ENCODE data around the gene MYO10.

DNA sequence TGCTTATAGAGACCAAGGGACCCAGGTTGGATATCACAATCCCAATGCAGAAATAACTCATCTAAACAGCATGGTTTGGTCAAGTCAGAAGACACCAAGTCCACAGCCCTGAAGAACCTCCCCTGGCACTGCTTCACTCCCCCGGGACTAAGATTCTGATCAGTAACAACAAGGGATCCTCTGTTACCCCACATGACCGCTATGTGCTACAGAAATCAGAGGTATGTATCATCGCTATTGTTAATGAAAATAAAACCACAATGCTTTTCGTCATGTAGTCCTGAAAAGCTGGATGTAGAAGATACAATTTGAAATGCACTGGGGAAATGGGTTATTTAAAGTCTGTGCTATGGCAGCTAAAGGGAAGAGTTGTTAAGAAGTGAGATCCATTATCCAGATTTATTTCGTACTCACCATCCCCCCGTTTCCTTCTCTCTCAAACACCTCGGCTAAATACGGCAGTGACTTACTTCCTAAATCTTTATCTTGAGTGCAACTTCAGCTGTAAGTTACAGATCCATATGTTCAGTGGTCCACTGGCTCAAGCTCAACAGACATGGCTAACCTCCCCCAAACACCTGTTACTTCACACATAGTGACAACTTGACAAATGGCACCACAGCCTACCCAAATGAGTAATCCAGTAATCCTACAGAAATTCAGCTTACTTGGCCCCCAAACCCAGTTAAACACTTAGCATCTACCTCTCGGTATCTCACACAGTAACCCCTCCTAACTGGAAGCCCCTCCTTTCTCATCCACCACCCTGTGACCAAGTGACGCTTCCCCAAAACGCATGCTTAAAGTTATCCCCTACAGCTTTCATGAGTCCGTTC is 129.2 kb downstream of the MYO10 start:
- TF ChIP-seq, protein P1, sequence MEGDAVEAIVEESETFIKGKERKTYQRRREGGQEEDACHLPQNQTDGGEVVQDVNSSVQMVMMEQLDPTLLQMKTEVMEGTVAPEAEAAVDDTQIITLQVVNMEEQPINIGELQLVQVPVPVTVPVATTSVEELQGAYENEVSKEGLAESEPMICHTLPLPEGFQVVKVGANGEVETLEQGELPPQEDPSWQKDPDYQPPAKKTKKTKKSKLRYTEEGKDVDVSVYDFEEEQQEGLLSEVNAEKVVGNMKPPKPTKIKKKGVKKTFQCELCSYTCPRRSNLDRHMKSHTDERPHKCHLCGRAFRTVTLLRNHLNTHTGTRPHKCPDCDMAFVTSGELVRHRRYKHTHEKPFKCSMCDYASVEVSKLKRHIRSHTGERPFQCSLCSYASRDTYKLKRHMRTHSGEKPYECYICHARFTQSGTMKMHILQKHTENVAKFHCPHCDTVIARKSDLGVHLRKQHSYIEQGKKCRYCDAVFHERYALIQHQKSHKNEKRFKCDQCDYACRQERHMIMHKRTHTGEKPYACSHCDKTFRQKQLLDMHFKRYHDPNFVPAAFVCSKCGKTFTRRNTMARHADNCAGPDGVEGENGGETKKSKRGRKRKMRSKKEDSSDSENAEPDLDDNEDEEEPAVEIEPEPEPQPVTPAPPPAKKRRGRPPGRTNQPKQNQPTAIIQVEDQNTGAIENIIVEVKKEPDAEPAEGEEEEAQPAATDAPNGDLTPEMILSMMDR (IDR thresholded peaks at IDR 0.05; ENCODE audit: extremely low read depth in 1 of 2, insufficient read depth in 1 of 2, low read depth in 1 of 2, low read length in 2 of 2), result no peak
- no peak for TF ChIP-seq POLR2AphosphoS5 (IDR thresholded peaks at IDR 0.05; ENCODE audit: insufficient read depth, low read depth, low read length)
- TF ChIP-seq, protein P2, sequence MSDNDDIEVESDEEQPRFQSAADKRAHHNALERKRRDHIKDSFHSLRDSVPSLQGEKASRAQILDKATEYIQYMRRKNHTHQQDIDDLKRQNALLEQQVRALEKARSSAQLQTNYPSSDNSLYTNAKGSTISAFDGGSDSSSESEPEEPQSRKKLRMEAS (IDR thresholded peaks at IDR 0.05; ENCODE audit: insufficient read depth, insufficient read length), result no peak
- TF ChIP-seq POLR2A (IDR thresholded peaks at IDR 0.05; ENCODE audit: low read depth, low read length), result no peak
- no peak for TF ChIP-seq EZH2 (IDR thresholded peaks at IDR 0.05; ENCODE audit: borderline replicate concordance, low read depth, low read length, severe bottlenecking)
- no peak for TF ChIP-seq GATA2 (IDR thresholded peaks at IDR 0.05; ENCODE audit: insufficient read depth, insufficient read length, low read depth, low read length)
